Measurements from ENCODE around the gene FNDC3B. TPM values are rescaled to one million over a fixed set of nuclear protein-coding genes. Genes with fewer than 3 reads are reported as not detected.

Gene FNDC3B
- total and polyA plus RNA-seq, 9 donors: 22.1 to 198 (median 108) TPM

GRCh38 chr3:172135185-172135584 lies 95.8 kb downstream of the FNDC3B start:
- H3K4me3 ChIP-seq: no peak overlapping the region
- H3K36me3 ChIP-seq: no peaks in the 10 kb centered on the region
- TF ChIP-seq POLR2A (IDR thresholded peaks at IDR 0.05) (no peak), EP300 (IDR thresholded peaks at IDR 0.05) (no peak)
- TF ChIP-seq, protein P1, sequence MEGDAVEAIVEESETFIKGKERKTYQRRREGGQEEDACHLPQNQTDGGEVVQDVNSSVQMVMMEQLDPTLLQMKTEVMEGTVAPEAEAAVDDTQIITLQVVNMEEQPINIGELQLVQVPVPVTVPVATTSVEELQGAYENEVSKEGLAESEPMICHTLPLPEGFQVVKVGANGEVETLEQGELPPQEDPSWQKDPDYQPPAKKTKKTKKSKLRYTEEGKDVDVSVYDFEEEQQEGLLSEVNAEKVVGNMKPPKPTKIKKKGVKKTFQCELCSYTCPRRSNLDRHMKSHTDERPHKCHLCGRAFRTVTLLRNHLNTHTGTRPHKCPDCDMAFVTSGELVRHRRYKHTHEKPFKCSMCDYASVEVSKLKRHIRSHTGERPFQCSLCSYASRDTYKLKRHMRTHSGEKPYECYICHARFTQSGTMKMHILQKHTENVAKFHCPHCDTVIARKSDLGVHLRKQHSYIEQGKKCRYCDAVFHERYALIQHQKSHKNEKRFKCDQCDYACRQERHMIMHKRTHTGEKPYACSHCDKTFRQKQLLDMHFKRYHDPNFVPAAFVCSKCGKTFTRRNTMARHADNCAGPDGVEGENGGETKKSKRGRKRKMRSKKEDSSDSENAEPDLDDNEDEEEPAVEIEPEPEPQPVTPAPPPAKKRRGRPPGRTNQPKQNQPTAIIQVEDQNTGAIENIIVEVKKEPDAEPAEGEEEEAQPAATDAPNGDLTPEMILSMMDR (IDR thresholded peaks at IDR 0.05): no peak
- intact Hi-C loops (cut with DNase I): no loop called here
- peaks cover 16% of the 10 kb centered on the region for H3K4me1 ChIP-seq (ENCODE audit: insufficient read depth)
- H3K27ac ChIP-seq: peak overlapping the region; percentile 12 to 51
- no peaks in the 10 kb centered on the region for H3K9me3 ChIP-seq
- WGBS, 3 donors: 91 to 98% (median 98%) methylated on average over 1 of the region's 1 CpG
- no peaks in the 10 kb centered on the region for H3K27me3 ChIP-seq
- no peak for DNase-seq

- peak overlapping the region; percentile 12 to 51 for H3K27ac ChIP-seq
- H3K27me3 ChIP-seq: no peaks in the 10 kb centered on the region
These were observed 96.4 kb downstream of the FNDC3B start for GRCh38 chr3:172135820-172136219.

DNA sequence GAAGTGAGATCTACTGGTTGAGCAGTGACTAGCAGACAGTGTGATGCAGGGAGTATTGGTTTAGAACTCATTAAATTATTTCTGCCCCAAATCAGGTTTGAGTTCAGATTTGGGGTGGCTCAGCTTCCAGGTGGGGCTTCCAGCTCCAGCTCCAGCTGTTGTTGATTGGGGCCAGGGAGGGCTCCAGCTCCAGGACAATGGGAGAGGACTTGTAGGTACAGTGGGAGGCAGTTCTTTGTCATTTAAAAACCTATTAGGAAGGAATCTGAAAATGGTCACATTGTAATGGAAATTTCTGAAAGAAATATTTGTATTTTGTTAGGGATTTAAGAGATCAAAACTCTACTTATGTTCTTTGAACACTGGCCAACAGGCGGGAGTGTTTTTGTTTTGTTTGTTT lies 97.0 kb downstream of the FNDC3B start:
- 63 to 77% (median 72%) methylated on average over 1 of the region's 1 CpG for WGBS, 3 donors
- Histone ChIP-seq H3K9me3 (no peaks in the 10 kb centered on the region), H3K27ac (peak overlapping the region in 1 of 2 donors; percentile 51), H3K36me3 (no peaks in the 10 kb centered on the region), H3K4me1 (ENCODE audit: insufficient read depth) (peaks cover 22% of the 10 kb centered on the region), H3K4me3 (no peak overlapping the region), H3K27me3 (no peaks in the 10 kb centered on the region)
- no peak for TF ChIP-seq EP300 (IDR thresholded peaks at IDR 0.05)
- intact Hi-C loops (cut with DNase I): no loop called here
- no peak for DNase-seq

More at GRCh38 chr3:172135820-172136219, 96.4 kb downstream of the FNDC3B start:
- peaks cover 21% of the 10 kb centered on the region for H3K4me1 ChIP-seq (ENCODE audit: insufficient read depth)
- H3K4me3 ChIP-seq: no peak overlapping the region
- intact Hi-C loops (cut with DNase I): no loop called here
- no peaks in the 10 kb centered on the region for H3K36me3 ChIP-seq
- TF ChIP-seq, protein P1 (IDR thresholded peaks at IDR 0.05): no peak
- H3K9me3 ChIP-seq: no peaks in the 10 kb centered on the region
- WGBS, 3 donors: 80 to 89% (median 85%) methylated on average over 2 of the region's 2 CpGs
- no peak for DNase-seq

DNA sequence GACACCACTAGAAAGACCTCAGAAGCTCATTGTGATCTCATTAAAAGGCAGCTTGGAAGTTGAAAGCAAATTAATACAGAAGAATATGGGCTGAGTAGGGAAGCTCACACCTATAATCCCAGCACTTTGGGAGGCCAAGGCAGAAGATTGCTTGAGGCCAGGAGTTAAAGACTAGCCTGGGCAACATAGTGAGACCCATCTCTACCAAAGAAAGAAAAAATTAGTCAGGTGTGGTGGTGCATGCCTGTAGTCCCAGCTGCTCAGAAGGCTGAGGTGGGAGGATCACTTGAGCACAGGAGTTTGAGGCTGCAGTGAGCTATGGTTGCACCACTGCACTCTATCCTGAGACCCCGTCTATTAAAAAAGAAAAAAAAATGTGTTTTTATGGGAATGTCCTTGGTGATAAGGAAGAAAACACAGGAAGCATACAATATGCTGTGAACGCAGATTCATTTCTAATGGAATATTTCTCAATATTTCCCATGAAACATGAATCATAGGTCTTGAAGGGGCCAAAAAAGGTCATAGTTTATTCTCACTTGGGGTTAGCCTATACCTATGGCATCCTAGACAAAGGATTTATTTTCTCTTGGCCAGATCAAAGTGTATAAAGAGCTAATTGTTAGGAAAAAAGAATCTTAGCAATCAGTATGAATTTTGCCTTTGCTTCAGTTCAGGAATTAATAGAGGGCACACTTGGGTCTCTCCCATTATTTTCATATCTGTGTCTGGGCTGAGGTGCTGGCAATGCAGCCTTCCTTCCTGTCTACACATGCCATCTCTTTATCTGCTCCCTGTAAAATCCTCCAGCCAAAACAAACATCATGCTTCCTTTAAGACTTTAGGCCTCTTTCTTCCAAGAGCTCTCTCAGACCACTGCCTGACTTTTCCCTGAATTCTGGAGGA lies 98.2 kb downstream of the FNDC3B start:
- Histone ChIP-seq H3K9me3 (no peaks in the 10 kb centered on the region), H3K4me1 (ENCODE audit: insufficient read depth) (peaks cover 23% of the 10 kb centered on the region), H3K27ac (peak overlapping the region; percentile 9 to 51), H3K4me3 (no peak overlapping the region), H3K36me3 (no peaks in the 10 kb centered on the region), H3K27me3 (no peaks in the 10 kb centered on the region)
- 3 to 14% (median 4%) methylated on average over 2 of the region's 2 CpGs for WGBS, 3 donors
- no peak for TF ChIP-seq EP300 (IDR thresholded peaks at IDR 0.05)
- TF ChIP-seq, protein P1 (IDR thresholded peaks at IDR 0.05): no peak
- TF ChIP-seq POLR2A (IDR thresholded peaks at IDR 0.05): no peak
- no peak for DNase-seq
- intact Hi-C loops (cut with DNase I): no loop called here

DNA sequence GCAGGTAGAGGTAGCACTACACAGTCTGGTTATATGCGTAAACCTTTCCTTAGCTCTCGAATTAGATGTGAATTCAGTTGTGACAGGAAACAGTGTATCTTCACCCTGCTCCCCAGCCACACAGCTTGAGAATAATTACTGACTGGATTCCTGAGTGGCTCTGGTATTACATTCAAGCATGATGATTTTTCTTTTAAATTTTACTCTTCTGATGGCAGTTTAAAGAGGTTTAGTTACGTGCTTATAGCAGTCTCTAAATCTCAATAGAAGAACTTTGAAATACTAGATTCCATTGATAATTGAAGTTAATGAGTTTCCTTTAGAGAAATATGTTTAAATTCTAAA lies 98.8 kb downstream of the FNDC3B start:
- 53 to 60% (median 59%) methylated on average over 3 of the region's 3 CpGs for WGBS, 3 donors
- no peak for DNase-seq
- H3K9me3 ChIP-seq: no peaks in the 10 kb centered on the region
- no peak overlapping the region for H3K4me3 ChIP-seq
- TF ChIP-seq, protein P1 (IDR thresholded peaks at IDR 0.05): no peak
- TF ChIP-seq EP300 (IDR thresholded peaks at IDR 0.05) (no peak), POLR2A (IDR thresholded peaks at IDR 0.05) (no peak)
- no peaks in the 10 kb centered on the region for H3K27me3 ChIP-seq
- H3K27ac ChIP-seq: peak overlapping the region in 1 of 2 donors; percentile 51
- no peaks in the 10 kb centered on the region for H3K36me3 ChIP-seq
- intact Hi-C loops (cut with DNase I): no loop called here
- peaks cover 23% of the 10 kb centered on the region for H3K4me1 ChIP-seq (ENCODE audit: insufficient read depth)
